ENCODE results near the gene NR4A1.

NR4A1 gene

DNA sequence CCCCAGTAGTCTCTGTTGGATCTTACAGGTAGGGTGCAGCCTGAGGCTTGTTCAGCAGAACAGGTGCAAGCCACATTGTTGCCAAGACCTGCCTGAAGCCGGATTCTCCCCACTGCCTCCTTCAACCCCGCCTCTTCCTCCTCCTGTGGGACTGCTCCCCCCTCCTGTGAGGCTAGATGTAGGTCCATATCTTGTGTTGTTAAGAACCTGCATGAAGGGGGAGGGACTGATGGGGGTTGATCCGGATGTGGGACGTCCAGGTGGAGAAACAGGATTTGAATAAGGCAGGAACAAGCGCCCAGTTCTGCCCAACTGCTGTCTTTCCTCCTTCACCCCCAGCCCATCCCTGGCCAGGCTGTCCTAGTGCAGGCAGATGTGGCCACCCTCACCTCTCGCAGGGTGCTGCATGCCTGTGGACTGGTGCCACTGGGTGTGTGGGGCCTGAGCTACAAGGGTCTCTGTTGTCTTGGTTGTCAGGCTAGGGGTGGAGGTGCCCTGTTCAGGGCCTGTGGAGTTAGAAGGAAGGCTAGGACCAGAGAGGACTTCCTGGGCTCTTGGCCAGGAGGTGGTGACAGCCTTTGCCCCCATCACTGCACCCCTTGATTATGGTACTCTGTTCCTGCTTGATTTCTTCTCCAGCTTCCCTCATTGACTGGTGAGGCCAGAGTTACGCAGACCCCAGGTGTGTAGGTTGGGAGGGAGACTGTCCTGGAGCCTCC is 1.4 kb downstream of the NR4A1 start:
- DNase-seq (ENCODE audit: extremely low read depth, low read depth) = no peak

DNA sequence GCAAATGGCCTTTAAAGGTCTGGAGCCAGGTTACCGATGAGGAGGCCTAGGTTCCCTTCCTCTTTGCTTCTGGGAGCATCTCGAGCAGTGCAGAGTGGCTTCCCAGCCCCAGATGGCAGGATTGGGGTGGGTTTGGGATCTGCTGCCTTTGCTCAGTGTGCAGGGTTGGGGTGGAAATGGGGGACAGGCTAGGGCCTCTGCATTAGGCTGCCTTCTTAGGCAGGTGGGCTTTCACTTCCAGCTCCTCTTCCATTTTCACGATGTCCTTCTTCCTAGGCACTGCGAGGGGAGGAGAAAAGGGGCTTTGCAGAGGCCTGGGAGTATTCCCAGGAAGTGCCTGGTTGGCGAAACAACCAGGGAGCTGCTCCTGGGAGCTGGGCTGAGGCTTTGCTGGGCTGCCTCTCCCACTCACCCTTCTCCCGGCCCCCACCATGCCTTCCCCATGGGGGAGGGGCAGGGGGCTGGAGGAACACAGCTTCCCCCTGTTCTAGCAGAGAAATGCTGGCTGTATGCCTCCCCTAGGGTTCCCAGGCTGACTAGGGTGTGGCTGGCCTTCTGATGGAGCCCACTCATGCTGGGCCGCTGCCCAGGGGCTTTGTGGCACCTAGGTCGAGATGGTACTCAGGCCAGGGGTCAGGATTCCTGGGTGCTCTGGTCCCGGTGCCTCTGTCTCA is 2.4 kb downstream of the NR4A1 start:
- no peak for DNase-seq (ENCODE audit: extremely low read depth, low read depth)
- TF ChIP-seq, protein P1, sequence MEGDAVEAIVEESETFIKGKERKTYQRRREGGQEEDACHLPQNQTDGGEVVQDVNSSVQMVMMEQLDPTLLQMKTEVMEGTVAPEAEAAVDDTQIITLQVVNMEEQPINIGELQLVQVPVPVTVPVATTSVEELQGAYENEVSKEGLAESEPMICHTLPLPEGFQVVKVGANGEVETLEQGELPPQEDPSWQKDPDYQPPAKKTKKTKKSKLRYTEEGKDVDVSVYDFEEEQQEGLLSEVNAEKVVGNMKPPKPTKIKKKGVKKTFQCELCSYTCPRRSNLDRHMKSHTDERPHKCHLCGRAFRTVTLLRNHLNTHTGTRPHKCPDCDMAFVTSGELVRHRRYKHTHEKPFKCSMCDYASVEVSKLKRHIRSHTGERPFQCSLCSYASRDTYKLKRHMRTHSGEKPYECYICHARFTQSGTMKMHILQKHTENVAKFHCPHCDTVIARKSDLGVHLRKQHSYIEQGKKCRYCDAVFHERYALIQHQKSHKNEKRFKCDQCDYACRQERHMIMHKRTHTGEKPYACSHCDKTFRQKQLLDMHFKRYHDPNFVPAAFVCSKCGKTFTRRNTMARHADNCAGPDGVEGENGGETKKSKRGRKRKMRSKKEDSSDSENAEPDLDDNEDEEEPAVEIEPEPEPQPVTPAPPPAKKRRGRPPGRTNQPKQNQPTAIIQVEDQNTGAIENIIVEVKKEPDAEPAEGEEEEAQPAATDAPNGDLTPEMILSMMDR (IDR thresholded peaks at IDR 0.05; ENCODE audit: low read depth, low read length) = no peak

More for the DNA sequence above, 1.4 kb downstream of the NR4A1 start:
- TF ChIP-seq, protein P1 (IDR thresholded peaks at IDR 0.05; ENCODE audit: low read depth, low read length) = no peak

DNA sequence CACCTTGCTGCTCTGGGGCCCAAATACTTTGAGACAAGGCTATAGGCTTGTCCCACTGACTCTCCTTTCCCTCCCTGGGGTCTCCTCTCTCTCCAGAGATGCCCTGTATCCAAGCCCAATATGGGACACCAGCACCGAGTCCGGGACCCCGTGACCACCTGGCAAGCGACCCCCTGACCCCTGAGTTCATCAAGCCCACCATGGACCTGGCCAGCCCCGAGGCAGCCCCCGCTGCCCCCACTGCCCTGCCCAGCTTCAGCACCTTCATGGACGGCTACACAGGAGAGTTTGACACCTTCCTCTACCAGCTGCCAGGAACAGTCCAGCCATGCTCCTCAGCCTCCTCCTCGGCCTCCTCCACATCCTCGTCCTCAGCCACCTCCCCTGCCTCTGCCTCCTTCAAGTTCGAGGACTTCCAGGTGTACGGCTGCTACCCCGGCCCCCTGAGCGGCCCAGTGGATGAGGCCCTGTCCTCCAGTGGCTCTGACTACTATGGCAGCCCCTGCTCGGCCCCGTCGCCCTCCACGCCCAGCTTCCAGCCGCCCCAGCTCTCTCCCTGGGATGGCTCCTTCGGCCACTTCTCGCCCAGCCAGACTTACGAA is 3.1 kb downstream of the NR4A1 start:
- TF ChIP-seq, protein P1 (IDR thresholded peaks at IDR 0.05; ENCODE audit: low read depth, low read length) = no peak
- no peak for DNase-seq (ENCODE audit: extremely low read depth, low read depth)

DNA sequence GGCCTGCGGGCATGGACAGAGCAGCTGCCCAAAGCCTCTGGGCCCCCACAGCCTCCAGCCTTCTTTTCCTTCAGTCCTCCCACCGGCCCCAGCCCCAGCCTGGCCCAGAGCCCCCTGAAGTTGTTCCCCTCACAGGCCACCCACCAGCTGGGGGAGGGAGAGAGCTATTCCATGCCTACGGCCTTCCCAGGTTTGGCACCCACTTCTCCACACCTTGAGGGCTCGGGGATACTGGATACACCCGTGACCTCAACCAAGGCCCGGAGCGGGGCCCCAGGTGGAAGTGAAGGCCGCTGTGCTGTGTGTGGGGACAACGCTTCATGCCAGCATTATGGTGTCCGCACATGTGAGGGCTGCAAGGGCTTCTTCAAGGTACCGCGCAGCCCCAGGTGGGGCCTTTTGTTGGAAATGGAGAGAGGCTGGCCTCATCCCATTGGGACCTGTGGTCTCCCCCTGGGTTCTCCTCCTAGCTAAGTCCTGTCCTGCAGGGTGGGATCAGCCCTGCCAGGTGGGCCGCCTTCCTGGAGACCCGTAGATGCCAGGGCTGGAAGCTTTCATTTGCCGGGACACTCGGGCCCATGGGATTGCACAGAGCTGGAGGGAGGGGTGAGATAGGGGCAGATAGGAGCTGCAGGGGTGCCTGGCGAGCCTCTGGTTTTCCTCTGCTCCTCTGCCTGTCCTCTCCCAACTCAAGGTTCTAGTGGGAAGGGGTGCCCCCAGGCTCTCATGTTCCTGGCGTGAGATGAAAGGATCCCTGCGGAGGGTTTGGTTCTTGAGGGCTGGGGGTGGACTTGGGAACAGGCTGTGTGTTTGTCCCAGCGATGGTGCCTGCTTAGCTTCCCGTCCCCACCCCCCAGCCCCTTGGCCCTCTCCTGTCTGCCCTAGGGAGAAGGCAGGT is 3.8 kb downstream of the NR4A1 start:
- no peak for DNase-seq (ENCODE audit: extremely low read depth, low read depth)

DNA sequence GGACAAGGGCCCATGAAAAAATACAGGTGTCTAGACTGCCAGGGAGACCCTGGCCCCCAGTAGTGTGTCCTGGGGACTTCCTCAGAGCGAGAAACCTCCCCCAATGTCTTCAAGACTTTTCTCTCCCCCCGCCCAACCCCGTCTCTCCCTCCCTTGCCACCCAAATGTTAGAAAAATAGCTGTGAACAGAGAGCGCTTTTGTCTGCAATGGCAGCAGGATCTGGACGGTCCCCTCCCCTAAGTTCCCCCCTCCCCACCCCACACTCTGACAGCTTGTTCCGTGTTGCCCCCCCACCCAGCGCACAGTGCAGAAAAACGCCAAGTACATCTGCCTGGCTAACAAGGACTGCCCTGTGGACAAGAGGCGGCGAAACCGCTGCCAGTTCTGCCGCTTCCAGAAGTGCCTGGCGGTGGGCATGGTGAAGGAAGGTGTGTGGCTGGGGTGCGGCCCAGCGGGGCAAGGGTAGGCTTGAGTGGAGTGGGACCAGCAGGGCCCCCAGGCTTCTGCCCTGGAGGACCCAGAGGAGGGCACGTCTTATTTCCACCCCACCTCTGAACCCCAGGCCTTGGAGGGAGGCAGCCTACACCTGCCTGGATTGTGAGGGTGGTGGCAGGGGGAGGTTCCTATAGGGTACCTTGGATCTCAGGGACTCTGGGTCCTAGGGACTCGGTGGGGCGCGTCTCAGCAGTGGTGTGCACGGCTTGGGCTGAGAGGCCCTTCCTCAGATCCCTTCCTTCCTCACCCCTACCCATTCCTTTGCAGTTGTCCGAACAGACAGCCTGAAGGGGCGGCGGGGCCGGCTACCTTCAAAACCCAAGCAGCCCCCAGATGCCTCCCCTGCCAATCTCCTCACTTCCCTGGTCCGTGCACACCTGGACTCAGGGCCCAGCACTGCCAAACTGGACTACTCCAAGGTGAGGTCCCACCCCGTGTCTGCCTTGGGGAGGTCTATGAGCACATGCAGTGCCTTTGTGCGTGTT is 4.8 kb downstream of the NR4A1 start:
- DNase-seq (ENCODE audit: extremely low read depth, low read depth) = no peak
- TF ChIP-seq, protein P1 (IDR thresholded peaks at IDR 0.05; ENCODE audit: low read depth, low read length) = no peak

More for the DNA sequence above, 3.8 kb downstream of the NR4A1 start:
- TF ChIP-seq, protein P1 (IDR thresholded peaks at IDR 0.05; ENCODE audit: low read depth, low read length) = no peak

Data from AG09319 (cell line).